Ascending aorta (tissue), 2 donors: ENCODE data around the gene MSTN. TPM values are rescaled to one million over a fixed set of nuclear protein-coding genes. Genes with fewer than 3 reads are reported as not detected.

Source experiments
- DNase-seq, 2 donors: peaks; one replicate each; pipeline ENCODE4 v3.0.0-alpha.2; 2019; ENCODE audit warnings: low spot score in 2 of 2
- H3K27ac ChIP-seq, 2 donors: fragments of 200-600 bp; sonication (generic); one replicate each; pipeline ENCODE4 v1.5.1; 2016 to 2017; ENCODE audit warnings: mild to moderate bottlenecking in 1 of 2
- H3K27me3 ChIP-seq: fragments of 200-600 bp; sonication (generic); one replicate; pipeline ENCODE4 v1.5.1; 2017
- H3K36me3 ChIP-seq, 2 donors: fragments of 200-600 bp; sonication (generic); one replicate each; pipeline ENCODE4 v1.5.1; 2016
- H3K4me1 ChIP-seq, 2 donors: fragments of 200-600 bp; sonication (generic); one replicate each; pipeline ENCODE4 v1.5.1; 2016 to 2017; ENCODE audit warnings: mild to moderate bottlenecking in 1 of 2
- H3K4me3 ChIP-seq, 2 donors: fragments of 200-600 bp; sonication (generic); one replicate each; pipeline ENCODE4 v1.5.1; 2016 to 2017; ENCODE audit warnings: mild to moderate bottlenecking in 1 of 2
- H3K9me3 ChIP-seq, 2 donors: fragments of 200-600 bp; sonication (generic); one replicate each; pipeline ENCODE4 v1.5.1; 2016
- intact Hi-C: fragments of 100-400 bp; cut with DNase I; formaldehyde crosslinking; loops from one replicate; pipeline ENCODE4 v1.15.1; 2023
- total RNA-seq: library from RNA; depleted of rRNA; stranded (reverse); fragments of >200 nt; gene quantifications from one replicate; pipeline ENCODE4 v1.1.0, GENCODE V29; 2016
- TF ChIP-seq, protein P1 (sequence below), 3 experiments: fragments of 200-600 bp in 2 of 3; fragments of 450-650 bp in 1 of 3; sonication (generic) in 2 of 3; IDR thresholded peaks; one replicate each; pipeline ENCODE4 v1.5.1; 2016 to 2019; ENCODE audit warnings: antibody characterized with exemption in 3 of 3, mild to moderate bottlenecking in 1 of 3, moderate library complexity in 1 of 3

MSTN gene
- total RNA-seq, 1 donor from 2014 or later, result not detected

DNA sequence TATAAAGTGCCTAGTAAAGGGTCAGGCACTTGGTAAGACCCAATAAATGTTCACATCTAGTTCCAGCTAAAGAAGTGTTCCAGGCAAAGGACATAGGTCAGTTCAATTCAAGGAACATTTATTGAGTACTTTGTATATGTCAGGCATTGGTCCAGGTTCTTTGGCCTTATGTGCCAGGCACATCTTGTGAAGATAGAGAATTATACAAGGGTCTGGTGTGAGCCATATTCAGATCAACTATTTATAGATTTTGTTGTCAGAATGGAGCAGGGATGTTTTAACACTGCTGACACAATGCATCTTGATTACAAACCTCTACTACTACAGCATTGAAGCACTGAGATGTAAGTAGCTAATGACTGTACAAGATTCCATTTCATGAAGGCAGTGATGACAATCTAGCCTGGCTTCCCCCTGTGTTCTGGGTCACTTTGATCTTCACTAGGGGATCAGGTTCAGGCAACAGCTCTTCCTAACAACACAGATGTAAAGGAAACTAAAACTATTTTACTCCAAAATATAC lies 18.1 kb upstream of the MSTN start:
- no peak overlapping the region for H3K4me3 ChIP-seq
- DNase-seq, result no peak
- no peaks in the 10 kb centered on the region for H3K27me3 ChIP-seq
- intact Hi-C loops, result no loop called here
- no peaks in the 10 kb centered on the region for H3K9me3 ChIP-seq
- no peak overlapping the region for H3K27ac ChIP-seq
- no peaks in the 10 kb centered on the region for H3K36me3 ChIP-seq
- no peaks in the 10 kb centered on the region for H3K4me1 ChIP-seq
- TF ChIP-seq, protein P1, sequence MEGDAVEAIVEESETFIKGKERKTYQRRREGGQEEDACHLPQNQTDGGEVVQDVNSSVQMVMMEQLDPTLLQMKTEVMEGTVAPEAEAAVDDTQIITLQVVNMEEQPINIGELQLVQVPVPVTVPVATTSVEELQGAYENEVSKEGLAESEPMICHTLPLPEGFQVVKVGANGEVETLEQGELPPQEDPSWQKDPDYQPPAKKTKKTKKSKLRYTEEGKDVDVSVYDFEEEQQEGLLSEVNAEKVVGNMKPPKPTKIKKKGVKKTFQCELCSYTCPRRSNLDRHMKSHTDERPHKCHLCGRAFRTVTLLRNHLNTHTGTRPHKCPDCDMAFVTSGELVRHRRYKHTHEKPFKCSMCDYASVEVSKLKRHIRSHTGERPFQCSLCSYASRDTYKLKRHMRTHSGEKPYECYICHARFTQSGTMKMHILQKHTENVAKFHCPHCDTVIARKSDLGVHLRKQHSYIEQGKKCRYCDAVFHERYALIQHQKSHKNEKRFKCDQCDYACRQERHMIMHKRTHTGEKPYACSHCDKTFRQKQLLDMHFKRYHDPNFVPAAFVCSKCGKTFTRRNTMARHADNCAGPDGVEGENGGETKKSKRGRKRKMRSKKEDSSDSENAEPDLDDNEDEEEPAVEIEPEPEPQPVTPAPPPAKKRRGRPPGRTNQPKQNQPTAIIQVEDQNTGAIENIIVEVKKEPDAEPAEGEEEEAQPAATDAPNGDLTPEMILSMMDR (IDR thresholded peaks at IDR 0.05), result no peak

GRCh38 chr2:190079160-190079559 lies 16.6 kb upstream of the MSTN start:
- TF ChIP-seq, protein P1 (IDR thresholded peaks at IDR 0.05), result no peak
- H3K36me3 ChIP-seq, result no peaks in the 10 kb centered on the region
- no peak for DNase-seq
- no peaks in the 10 kb centered on the region for H3K9me3 ChIP-seq
- no peaks in the 10 kb centered on the region for H3K27me3 ChIP-seq
- H3K27ac ChIP-seq, result no peak overlapping the region
- H3K4me3 ChIP-seq, result no peak overlapping the region
- H3K4me1 ChIP-seq, result no peaks in the 10 kb centered on the region
- intact Hi-C loops, result no loop called here

DNA sequence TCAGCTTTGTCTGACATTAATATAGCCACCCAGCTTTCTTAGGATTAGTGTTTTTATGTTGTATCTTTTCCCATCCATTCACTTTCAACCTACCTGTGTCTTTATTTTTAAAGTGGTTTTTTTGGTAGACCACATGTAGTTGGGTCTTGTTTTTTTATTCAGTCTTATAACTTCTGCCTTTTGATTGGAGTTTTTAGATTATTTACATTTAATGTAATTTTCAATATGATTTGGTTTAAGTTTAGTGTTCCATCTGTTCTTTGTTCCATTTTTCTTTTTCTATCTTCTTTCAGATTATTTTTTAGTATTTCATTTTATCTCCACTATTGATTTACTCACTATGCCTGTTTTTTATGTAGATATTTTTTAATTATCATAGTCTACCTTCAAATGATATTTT lies 13.1 kb upstream of the MSTN start:
- TF ChIP-seq, protein P1 (IDR thresholded peaks at IDR 0.05), result no peak
- DNase-seq, result no peak
- H3K4me3 ChIP-seq, result no peak overlapping the region
- H3K4me1 ChIP-seq, result no peaks in the 10 kb centered on the region
- intact Hi-C loops, result no loop called here
- H3K27ac ChIP-seq, result no peak overlapping the region
- H3K36me3 ChIP-seq, result no peaks in the 10 kb centered on the region
- no peaks in the 10 kb centered on the region for H3K27me3 ChIP-seq
- no peaks in the 10 kb centered on the region for H3K9me3 ChIP-seq

- H3K9me3 ChIP-seq, result no peaks in the 10 kb centered on the region
- TF ChIP-seq, protein P1 (IDR thresholded peaks at IDR 0.05), result peak; percentile 18 to 54 (median 24)
- DNase-seq, result no peak
- no peaks in the 10 kb centered on the region for H3K36me3 ChIP-seq
- H3K4me1 ChIP-seq, result no peaks in the 10 kb centered on the region
- intact Hi-C loops, result no loop called here
- no peak overlapping the region for H3K27ac ChIP-seq
- no peaks in the 10 kb centered on the region for H3K27me3 ChIP-seq
- H3K4me3 ChIP-seq, result no peak overlapping the region
These were observed 7.6 kb upstream of the MSTN start for GRCh38 chr2:190069936-190070696.

GRCh38 chr2:190068764-190069163 lies 6.2 kb upstream of the MSTN start:
- Histone ChIP-seq H3K4me3 (no peak overlapping the region), H3K27me3 (no peaks in the 10 kb centered on the region)

More at GRCh38 chr2:190068764-190069163, 6.2 kb upstream of the MSTN start:
- intact Hi-C loops, result no loop called here
- H3K4me1 ChIP-seq, result no peaks in the 10 kb centered on the region
- no peak for DNase-seq
- TF ChIP-seq, protein P1 (IDR thresholded peaks at IDR 0.05), result no peak
- H3K9me3 ChIP-seq, result no peaks in the 10 kb centered on the region
- H3K36me3 ChIP-seq, result no peaks in the 10 kb centered on the region
- no peak overlapping the region for H3K27ac ChIP-seq
